Stimulated activated CD8-positive, alpha-beta memory T cell treated with anti-CD3 and anti-CD28 coated beads, Interleukin-4, amount 100 ng/mL, for 24 hours (primary cell): Measurements from ENCODE around the gene KIF2C.
"Not testable (repeated sequence)": the region's sequence is repeated elsewhere in the genome, so short reads cannot be mapped to it uniquely, and the experiment has no call there.

ENCODE experiments used
- DNase-seq: peaks from one replicate; pipeline ENCODE4 v3.0.0-alpha.2; 2020; ENCODE audit warnings: low read depth

The KIF2C gene

GRCh38 chr1:44719318-44719717, 20.3 kb upstream of the KIF2C start:
- DNase-seq: no peak

- no peak for DNase-seq
Observed at GRCh38 chr1:44720281-44720680, 19.4 kb upstream of the KIF2C start.

GRCh38 chr1:44721485-44722361, 17.9 kb upstream of the KIF2C start:
- DNase-seq: peak; percentile 49

- no peak for DNase-seq
Observed at GRCh38 chr1:44723064-44723463, 16.6 kb upstream of the KIF2C start.

GRCh38 chr1:44723496-44724295, 15.9 kb upstream of the KIF2C start:
- DNase-seq: no peak

- DNase-seq: no peak
Observed at GRCh38 chr1:44724296-44724954, 15.2 kb upstream of the KIF2C start.

GRCh38 chr1:44724955-44725698, 14.5 kb upstream of the KIF2C start:
- DNase-seq: no peak

- peak; percentile 93 for DNase-seq
Observed at GRCh38 chr1:44730741-44731512, 8.7 kb upstream of the KIF2C start, which contains the start of gene RNU5D-1. TSS of gene RNU5D-1 (minus strand) at chr1:44731170.

- DNase-seq: no peak
Observed at GRCh38 chr1:44733365-44733764, 6.3 kb upstream of the KIF2C start.

- DNase-seq: no peak
Observed at GRCh38 chr1:44733784-44734183, 5.9 kb upstream of the KIF2C start.

GRCh38 chr1:44735992-44736391, 3.6 kb upstream of the KIF2C start:
- DNase-seq: no peak

GRCh38 chr1:44738953-44739306, 707 bp upstream of the KIF2C start:
- not testable (repeated sequence) for DNase-seq

- no peak for DNase-seq
Observed at GRCh38 chr1:44740179-44740617, 561 bp downstream of the KIF2C start.

GRCh38 chr1:44743211-44743610, 3.6 kb downstream of the KIF2C start:
- no peak for DNase-seq

- no peak for DNase-seq
Observed at GRCh38 chr1:44747878-44748277, 8.2 kb downstream of the KIF2C start.

- no peak for DNase-seq
Observed at GRCh38 chr1:44757420-44757819, 17.8 kb downstream of the KIF2C start.

GRCh38 chr1:44759077-44759476, 19.4 kb downstream of the KIF2C start:
- no peak for DNase-seq

GRCh38 chr1:44760876-44761275, 21.2 kb downstream of the KIF2C start:
- no peak for DNase-seq

GRCh38 chr1:44766421-44766820, 26.8 kb downstream of the KIF2C start:
- DNase-seq: not testable (repeated sequence)

- peak; percentile 82 for DNase-seq
Observed at GRCh38 chr1:44775078-44775929, 35.7 kb downstream of the KIF2C start, which contains the start of gene RPS8. TSS of gene RPS8 (plus strand) at chr1:44775540. CDS start at chr1:44775597, 57 bp downstream.
